Upper lobe of left lung (tissue), 6 donors: ENCODE measurements around the gene KHNYN. TPM values are rescaled to one million over a fixed set of nuclear protein-coding genes. Genes with fewer than 3 reads are reported as not detected.

ENCODE experiments used
- ATAC-seq, 2 donors: fragments of 200-7000 bp; cut with Tn5 transposase; one replicate each; pipeline ENCODE4 v1.9.1; 2022; ENCODE audit warnings: mild to moderate bottlenecking in 2 of 2, moderate library complexity in 2 of 2; ENCODE audit not compliant: low FRiP score in 2 of 2
- DNase-seq, 2 donors: peaks; one replicate each; pipeline ENCODE4 v3.0.0-alpha.2; 2019 to 2020
- H3K27ac ChIP-seq, 4 donors: fragments of 200-600 bp; sonication (generic); one replicate each; pipeline ENCODE4 v1.5.1; 2016 to 2019
- H3K27me3 ChIP-seq, 4 donors: fragments of 200-600 bp; sonication (generic); one replicate each; pipeline ENCODE4 v1.5.1; 2017 to 2019
- H3K36me3 ChIP-seq, 4 donors: fragments of 200-600 bp; sonication (generic); one replicate each; pipeline ENCODE4 v1.5.1; 2016 to 2019
- H3K4me1 ChIP-seq, 4 donors: fragments of 200-600 bp; sonication (generic); one replicate each; pipeline ENCODE4 v1.5.1; 2018 to 2019
- H3K4me3 ChIP-seq, 4 donors: fragments of 200-600 bp; sonication (generic); one replicate each; pipeline ENCODE4 v1.5.1; 2017 to 2019; ENCODE audit warnings: mild to moderate bottlenecking in 2 of 4, moderate library complexity in 1 of 4
- H3K9me3 ChIP-seq, 4 donors: fragments of 200-600 bp; sonication (generic); one replicate each; pipeline ENCODE4 v1.5.1; 2018 to 2019
- EP300 ChIP-seq, 4 donors: sonication (generic); formaldehyde crosslinking; IDR thresholded peaks; one replicate each; pipeline ENCODE4 v1.5.1; 2017; ENCODE audit warnings: antibody characterized with exemption in 4 of 4, control low read depth in 2 of 4
- POLR2A ChIP-seq, 4 donors: fragments of 450-650 bp; IDR thresholded peaks; one replicate each; pipeline ENCODE4 v1.5.1; 2016 to 2017; ENCODE audit warnings: antibody characterized with exemption in 4 of 4, mild to moderate bottlenecking in 2 of 4
- POLR2AphosphoS5 ChIP-seq, 2 donors: sonication (generic); formaldehyde crosslinking; IDR thresholded peaks; one replicate each; pipeline ENCODE4 v1.5.1; 2017; ENCODE audit warnings: antibody characterized with exemption in 2 of 2
- WGBS, 2 donors: methylation state at CpG; one replicate each; pipeline ENCODE4 v1.1.5; 2017 to 2018; 5-methylcytosine and 5-hydroxymethylcytosine counted together
- total RNA-seq, 6 donors: library from RNA; depleted of rRNA in 4 of 6; stranded (reverse); fragments of >200 nt in 4 of 6; gene quantifications; one replicate each; pipeline versions ENCODE4 v1.1.0 to v1.2.1, GENCODE V29; 2016 to 2021
- TF ChIP-seq, protein P1 (sequence below), 6 experiments: fragments of 450-650 bp in 4 of 6; fragments of 200-600 bp in 2 of 6; sonication (generic) in 2 of 6; IDR thresholded peaks; one replicate each; pipeline ENCODE4 v1.5.1; 2016 to 2019; ENCODE audit warnings: antibody characterized with exemption in 6 of 6
- donor health status: DM: no; HTN: no; CAD: no; lungs with moderate emphysema.
- donor health status: DM: no; HTN: yes; CAD: no; lungs with severe emphysema.

Gene KHNYN
- total RNA-seq, 6 donors from 2014 or later: 43.9 to 136 (median 66.4) TPM

DNA sequence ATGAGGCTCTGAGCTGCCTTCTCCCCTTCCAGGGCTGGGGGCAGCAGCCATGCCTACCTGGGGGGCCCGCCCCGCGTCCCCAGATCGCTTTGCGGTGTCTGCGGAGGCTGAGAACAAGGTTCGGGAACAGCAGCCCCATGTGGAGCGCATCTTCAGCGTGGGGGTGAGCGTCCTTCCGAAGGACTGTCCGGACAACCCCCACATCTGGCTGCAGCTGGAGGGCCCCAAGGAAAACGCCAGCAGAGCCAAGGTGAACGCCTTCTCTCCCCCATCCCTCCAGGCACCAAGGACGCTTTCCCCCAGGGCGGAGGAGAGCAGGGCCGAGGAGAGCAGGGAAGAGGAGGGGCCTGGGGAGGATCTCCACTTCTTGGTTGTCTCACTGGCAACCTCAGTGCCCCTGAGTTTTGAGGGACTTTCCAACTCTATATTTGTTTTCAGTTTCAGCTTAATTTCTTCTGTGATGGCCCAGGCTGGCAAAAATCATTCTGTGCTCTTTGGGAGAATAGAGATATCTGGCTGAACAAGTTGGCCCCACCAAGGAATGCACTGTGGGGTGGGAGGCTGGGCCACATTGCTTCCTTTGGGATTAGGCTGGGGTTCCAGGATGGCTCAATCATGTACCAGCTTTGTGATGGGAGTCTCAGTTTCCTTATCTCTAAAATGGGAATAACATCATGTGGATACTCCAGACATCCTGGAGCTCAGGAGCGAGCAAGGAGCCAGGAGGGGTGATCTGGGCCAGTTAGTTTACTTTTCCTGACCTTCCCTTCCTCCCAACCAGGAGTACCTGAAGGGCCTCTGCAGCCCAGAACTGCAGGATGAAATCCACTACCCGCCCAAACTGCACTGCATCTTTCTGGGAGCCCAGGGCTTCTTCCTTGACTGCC, 1.2 kb downstream of the KHNYN start:
- DNase-seq: peak in 1 of 2 donors; percentile 84
- ATAC-seq: peak; percentile 33 to 51

DNA sequence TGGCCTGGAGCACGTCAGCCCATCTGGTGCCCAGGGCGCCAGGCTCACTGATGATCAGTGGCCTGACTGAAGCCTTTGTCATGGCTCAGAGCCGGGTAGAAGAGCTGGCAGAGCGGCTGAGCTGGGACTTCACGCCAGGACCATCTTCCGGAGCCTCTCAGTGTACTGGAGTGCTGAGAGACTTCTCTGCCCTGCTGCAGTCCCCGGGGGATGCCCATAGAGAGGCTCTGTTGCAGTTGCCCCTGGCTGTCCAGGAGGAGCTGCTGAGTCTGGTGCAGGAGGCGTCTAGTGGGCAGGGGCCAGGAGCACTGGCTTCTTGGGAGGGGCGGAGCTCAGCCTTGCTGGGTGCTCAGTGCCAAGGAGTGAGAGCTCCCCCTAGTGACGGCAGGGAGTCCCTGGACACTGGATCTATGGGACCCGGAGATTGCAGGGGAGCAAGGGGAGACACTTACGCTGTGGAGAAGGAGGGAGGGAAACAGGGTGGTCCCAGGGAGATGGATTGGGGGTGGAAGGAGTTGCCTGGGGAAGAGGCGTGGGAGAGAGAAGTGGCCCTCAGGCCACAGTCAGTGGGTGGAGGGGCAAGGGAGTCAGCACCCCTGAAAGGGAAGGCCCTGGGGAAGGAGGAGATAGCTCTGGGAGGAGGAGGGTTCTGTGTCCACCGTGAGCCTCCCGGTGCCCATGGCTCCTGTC, 2.0 kb downstream of the KHNYN start:
- ATAC-seq (peak; percentile 86 to 89), DNase-seq (peak; percentile 47 to 94)
- WGBS, 2 donors: 34 to 45% methylated on average over 5 to 15 of the region's 15 CpGs
- peaks cover 29 to 53% (median 36%) of the 10 kb centered on the region in 4 donors for H3K4me1 ChIP-seq
- peaks cover 13 to 50% (median 28%) of the 10 kb centered on the region in 4 donors for H3K36me3 ChIP-seq
- TF ChIP-seq EP300 (IDR thresholded peaks at IDR 0.05) (no peak), POLR2A (IDR thresholded peaks at IDR 0.05) (no peak), POLR2AphosphoS5 (IDR thresholded peaks at IDR 0.05) (peak in 1 of 2 donors; percentile 26)
- TF ChIP-seq, protein P1, sequence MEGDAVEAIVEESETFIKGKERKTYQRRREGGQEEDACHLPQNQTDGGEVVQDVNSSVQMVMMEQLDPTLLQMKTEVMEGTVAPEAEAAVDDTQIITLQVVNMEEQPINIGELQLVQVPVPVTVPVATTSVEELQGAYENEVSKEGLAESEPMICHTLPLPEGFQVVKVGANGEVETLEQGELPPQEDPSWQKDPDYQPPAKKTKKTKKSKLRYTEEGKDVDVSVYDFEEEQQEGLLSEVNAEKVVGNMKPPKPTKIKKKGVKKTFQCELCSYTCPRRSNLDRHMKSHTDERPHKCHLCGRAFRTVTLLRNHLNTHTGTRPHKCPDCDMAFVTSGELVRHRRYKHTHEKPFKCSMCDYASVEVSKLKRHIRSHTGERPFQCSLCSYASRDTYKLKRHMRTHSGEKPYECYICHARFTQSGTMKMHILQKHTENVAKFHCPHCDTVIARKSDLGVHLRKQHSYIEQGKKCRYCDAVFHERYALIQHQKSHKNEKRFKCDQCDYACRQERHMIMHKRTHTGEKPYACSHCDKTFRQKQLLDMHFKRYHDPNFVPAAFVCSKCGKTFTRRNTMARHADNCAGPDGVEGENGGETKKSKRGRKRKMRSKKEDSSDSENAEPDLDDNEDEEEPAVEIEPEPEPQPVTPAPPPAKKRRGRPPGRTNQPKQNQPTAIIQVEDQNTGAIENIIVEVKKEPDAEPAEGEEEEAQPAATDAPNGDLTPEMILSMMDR (IDR thresholded peaks at IDR 0.05): peak; percentile 90 to 97 (median 94)
- H3K27me3 ChIP-seq: no peaks in the 10 kb centered on the region
- peak overlapping the region in 3 of 4 donors; percentile 58 to 80 (median 59) for H3K4me3 ChIP-seq
- no peaks in the 10 kb centered on the region for H3K9me3 ChIP-seq
- peak overlapping the region; percentile 94 to 98 (median 96) for H3K27ac ChIP-seq

More for the DNA sequence above, 1.2 kb downstream of the KHNYN start:
- 9 to 44% methylated on average over 3 to 19 of the region's 19 CpGs for WGBS, 2 donors
- Histone ChIP-seq H3K27ac (peak overlapping the region; percentile 94 to 98 (median 96)), H3K27me3 (no peaks in the 10 kb centered on the region), H3K4me1 (peaks cover 28 to 52% (median 30%) of the 10 kb centered on the region in 4 donors), H3K4me3 (peak overlapping the region; percentile 58 to 80 (median 61)), H3K36me3 (peaks cover 13 to 43% (median 23%) of the 10 kb centered on the region in 4 donors), H3K9me3 (no peaks in the 10 kb centered on the region)
- TF ChIP-seq, protein P1 (IDR thresholded peaks at IDR 0.05): no peak
- peak in 1 of 2 donors; percentile 39 for TF ChIP-seq POLR2AphosphoS5 (IDR thresholded peaks at IDR 0.05)
- no peak for TF ChIP-seq POLR2A (IDR thresholded peaks at IDR 0.05)
- no peak for TF ChIP-seq EP300 (IDR thresholded peaks at IDR 0.05)

DNA sequence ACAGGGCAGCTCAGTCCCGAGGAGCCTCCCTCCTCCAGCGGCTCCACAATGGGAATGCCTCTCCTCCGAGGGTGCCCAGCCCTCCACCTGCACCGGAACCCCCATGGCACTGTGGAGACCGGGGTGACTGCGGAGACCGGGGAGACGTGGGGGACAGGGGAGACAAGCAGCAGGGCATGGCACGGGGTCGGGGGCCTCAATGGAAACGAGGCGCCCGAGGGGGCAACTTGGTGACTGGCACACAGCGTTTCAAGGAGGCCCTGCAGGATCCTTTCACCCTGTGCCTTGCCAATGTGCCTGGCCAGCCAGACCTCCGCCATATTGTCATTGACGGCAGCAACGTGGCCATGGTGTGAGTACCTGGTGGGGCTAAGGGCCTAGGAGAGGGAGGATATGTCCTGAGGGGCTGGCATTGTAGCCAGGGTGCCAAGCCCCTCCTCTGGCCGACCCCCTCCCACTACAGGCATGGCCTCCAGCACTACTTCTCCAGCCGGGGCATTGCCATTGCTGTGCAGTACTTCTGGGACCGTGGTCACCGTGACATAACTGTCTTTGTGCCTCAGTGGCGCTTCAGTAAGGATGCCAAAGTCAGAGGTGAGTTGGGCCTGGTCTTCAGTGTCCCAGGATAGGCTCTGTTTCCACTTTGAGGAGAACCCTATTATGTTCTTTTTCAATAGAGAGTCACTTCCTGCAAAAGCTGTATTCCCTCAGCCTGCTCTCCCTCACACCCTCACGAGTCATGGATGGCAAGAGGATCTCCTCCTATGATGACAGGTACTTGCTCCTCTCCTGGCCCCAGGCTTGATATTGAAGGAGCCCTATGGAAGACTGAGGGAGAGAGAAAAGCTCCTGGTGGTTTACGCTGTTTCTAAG, 2.7 kb downstream of the KHNYN start:
- H3K27ac ChIP-seq: peak overlapping the region in 3 of 4 donors; percentile 14 to 98 (median 42)
- peaks cover 36 to 56% (median 44%) of the 10 kb centered on the region in 4 donors for H3K4me1 ChIP-seq
- H3K27me3 ChIP-seq: no peaks in the 10 kb centered on the region
- no peaks in the 10 kb centered on the region for H3K9me3 ChIP-seq
- WGBS, 2 donors: 86 to 89% methylated on average over 10 to 23 of the region's 24 CpGs
- DNase-seq: peak in 1 of 2 donors; percentile 74
- peak overlapping the region in 1 of 4 donors; percentile 58 for H3K4me3 ChIP-seq
- no peak for ATAC-seq
- peaks cover 19 to 56% (median 32%) of the 10 kb centered on the region in 4 donors for H3K36me3 ChIP-seq
- no peak for TF ChIP-seq POLR2AphosphoS5 (IDR thresholded peaks at IDR 0.05)
- no peak for TF ChIP-seq POLR2A (IDR thresholded peaks at IDR 0.05)
- TF ChIP-seq, protein P1 (IDR thresholded peaks at IDR 0.05): no peak
- TF ChIP-seq EP300 (IDR thresholded peaks at IDR 0.05): no peak

DNA sequence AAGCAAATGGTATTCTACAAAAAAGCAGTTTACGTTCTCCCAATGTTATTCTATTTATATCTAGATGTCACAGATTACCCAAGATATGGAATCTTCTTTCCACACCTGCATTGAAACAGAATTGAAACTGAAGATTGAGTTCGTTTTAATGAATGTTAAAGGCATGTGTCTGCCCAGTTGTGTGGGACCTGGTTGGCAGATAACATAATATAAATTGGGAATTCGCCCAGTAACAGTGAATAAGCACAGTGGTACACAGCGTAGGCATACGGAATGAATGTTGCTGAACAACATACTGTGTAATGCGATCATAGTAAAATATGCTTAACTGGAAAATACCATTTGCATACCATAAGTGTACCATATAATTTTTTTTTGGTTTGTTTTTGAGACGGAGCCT, 4.3 kb downstream of the KHNYN start:
- peaks cover 48 to 65% (median 53%) of the 10 kb centered on the region in 4 donors for H3K4me1 ChIP-seq
- no peak for TF ChIP-seq POLR2AphosphoS5 (IDR thresholded peaks at IDR 0.05)
- no peak for TF ChIP-seq EP300 (IDR thresholded peaks at IDR 0.05)
- TF ChIP-seq, protein P1 (IDR thresholded peaks at IDR 0.05): no peak
- no peak overlapping the region for H3K27ac ChIP-seq
- H3K4me3 ChIP-seq: no peak overlapping the region
- 76 to 86% methylated on average over 7 of the region's 7 CpGs for WGBS, 2 donors
- no peak for DNase-seq
- no peaks in the 10 kb centered on the region for H3K9me3 ChIP-seq
- no peaks in the 10 kb centered on the region for H3K27me3 ChIP-seq
- H3K36me3 ChIP-seq: peaks cover 22 to 72% (median 45%) of the 10 kb centered on the region in 4 donors
- no peak for ATAC-seq
